DMS114 treated with DMSO at 0.1 percent for 48 hours (cell line): ENCODE results near the gene SPPL2B.
A peak's percentile ranks its signal among the peaks of the same experiment; 100 is the strongest.

Experiments used
- DNase-seq: peaks from one replicate; lab custom pipeline; 2025; ENCODE audit not compliant: unreplicated experiment; lab: John Stamatoyannopoulos, UW

The SPPL2B gene

DNA sequence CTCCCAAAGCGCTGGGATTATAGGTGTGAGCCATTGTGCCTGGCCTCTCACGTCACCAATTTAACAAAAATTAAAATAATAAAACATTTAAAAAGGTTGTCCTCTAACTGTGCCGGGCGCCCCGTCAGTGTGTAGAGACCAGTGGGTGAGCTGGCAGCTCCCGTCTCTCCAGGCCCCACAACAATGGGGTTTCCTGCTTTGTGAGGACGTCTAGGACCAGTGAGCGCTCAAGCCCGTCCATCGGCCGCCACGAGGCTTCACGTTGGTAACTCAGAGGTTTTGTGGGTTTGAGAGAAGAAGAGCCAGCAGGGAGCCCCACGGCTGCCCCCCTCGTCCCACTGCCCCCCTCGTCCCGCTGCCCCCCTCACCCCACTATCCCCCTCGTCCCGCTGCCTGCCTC is 4.8 kb upstream of the SPPL2B start:
- no peak for DNase-seq

DNA sequence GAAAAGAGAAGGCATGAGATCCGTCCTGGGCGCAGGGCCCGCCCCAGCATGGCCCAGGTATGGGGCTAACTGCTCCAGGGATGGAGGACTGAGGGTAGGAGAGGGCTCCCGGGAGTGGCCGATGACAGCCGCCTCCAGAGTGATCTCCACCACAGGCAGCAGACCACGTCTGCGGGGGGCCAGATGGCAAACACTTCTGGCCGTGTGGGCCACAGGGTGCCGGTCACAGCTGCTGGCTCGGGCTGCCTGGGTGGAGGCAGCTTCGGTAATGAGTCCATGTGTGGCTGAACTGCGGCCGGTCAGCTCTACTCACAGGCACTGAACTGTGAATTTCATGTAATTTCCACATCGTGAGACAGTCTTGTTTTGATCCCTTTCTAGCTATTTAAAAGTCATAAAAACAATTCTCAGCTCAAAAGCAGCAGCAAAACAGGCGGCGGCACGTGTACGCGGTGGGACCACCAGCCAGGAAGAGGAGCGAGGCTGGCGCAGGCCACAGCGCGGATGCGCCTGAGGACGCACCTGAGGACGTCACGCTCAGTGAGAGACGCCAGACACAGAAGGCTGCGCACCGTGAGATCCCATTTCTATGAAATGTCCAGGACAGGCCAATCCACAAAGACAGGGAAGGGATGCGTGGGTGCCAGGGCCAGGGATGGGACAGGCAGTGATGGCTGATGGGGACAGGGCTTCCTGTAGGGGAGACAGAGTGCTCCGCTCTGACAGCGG is 4.1 kb upstream of the SPPL2B start:
- DNase-seq: no peak

DNA sequence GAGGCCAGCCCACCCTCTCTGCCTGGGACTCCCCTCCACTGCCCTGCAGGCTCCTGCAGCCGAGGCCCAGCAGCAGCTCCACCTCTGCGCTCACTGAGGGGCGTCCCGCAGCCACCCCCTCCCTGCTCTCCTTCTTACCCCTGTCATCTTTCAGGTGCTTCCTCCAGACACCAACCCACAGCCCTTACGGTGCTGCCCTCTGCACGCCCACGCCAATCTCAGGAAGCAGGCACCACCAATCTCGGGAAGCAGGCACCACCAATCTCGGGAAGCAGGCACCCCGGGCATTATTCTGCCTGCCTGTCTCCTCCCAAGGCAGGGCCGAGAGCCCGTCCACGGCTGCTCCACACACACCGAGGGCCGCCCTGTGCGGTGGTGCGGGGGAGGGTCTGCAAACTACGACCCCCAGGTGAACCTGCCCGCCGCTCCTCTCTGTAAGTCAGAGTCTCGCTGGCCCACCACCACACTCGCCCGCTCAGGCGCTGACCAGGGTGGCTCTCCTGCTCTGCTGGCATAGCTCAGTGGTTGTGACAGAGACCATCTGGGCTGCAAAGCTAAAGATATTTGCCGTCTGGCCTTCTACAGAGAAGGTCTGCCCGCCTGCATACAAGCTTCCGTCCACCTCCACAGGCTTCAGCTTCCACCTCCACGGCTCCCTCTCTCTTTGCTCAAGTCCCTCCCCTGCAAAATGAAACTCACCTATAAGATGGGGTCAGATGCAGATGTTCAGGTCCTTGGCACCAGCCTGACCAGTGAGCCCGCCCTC is 3.0 kb upstream of the SPPL2B start:
- no peak for DNase-seq

DNA sequence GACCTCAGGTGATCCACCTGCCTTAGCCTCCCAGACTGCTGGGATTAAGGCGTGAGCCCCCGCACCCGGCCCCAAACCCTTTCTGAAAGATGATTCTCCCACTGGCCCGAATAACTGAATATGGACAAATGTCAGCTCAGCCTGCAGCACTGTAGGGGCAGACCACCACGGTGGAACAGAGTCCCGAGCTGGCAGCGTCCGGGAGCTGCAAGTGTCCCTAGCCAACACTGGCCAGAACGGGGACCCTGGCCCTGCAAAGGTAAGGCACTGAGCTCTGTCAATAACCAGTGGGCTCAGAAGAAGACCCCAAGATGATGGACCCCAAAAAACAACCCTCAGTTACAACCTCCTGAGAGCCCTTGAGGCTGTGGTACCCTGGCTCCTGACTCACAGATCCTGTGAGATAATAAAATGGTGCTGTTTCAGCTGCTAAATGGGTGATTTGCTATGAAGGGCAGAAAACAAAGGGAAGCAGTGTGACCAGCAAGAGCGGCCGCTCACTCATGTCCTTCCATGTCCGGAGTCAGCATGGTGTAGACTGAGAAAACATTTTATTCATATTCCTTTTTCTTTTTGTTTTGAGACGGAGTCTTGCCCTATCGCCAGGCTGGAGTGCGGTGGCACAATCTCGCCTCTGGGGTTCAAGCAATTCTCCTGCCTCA is 1.7 kb upstream of the SPPL2B start:
- DNase-seq: no peak

DNA sequence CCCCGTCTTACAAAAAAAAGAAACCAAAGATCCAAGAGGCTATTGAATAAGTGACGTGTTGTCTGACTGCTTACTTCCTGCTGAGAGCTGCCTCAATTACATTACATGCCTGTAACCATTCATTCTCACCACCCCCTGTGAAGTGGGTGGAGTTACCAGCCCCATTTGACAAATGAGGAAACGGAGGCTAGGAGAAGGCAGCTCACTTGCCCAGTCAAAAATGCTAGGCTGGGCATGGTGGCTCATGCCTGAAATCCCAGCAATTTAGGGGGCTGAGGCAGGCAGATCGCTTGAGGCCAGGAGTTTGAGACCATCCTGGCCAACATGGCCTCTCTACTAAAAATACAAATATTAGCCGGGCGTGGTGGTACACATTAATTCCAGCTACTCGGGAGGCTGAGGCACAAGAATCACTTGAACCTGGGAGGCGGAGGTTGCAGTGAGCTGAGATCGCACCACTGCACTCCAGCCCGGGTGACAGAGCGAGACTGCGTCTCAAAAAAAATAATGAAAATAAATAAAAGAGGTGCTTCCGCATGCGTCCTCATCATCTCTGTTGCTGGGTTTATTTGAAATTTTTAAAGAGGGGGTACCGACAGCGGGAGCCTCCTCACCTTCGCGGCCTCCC is 597 bp upstream of the SPPL2B start:
- DNase-seq: peak; percentile 6

DNA sequence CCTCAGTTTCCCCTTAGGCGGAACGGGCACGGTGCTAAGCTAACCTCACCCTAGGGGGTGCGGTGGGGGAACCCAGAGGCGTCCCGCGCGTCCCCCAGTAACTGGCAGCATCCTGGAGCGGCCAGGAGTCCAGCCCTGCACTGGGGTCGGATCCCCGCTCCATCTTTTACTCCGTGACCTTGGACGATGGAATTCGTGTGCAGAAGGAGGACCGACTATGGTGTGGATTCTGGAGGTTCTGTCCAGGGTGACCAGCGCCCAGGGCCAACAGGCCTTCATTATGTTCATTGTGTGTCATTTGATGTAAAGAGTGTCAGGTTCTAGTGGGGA is 630 bp downstream of the SPPL2B start:
- DNase-seq: no peak

DNA sequence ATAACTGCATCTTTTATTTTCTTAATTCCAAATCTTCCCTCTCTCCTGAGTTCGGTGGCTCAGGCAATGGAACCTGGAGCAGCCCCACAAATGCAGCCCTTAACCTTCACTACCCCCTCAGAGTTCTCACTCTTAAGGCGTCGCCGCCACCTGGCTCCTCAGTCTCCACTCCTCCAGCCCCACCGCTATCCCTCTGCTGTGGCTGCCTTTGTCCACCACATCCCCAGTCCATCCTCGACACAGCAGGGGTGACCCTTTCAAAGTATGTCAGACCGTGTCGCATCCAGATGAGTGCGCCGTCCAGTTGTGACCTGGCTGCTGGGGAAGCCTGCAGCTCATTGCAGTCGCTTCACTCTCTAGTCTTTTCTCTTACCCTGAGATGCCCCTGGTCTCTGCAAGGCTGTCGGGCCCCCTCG is 1.0 kb downstream of the SPPL2B start:
- DNase-seq: no peak

DNA sequence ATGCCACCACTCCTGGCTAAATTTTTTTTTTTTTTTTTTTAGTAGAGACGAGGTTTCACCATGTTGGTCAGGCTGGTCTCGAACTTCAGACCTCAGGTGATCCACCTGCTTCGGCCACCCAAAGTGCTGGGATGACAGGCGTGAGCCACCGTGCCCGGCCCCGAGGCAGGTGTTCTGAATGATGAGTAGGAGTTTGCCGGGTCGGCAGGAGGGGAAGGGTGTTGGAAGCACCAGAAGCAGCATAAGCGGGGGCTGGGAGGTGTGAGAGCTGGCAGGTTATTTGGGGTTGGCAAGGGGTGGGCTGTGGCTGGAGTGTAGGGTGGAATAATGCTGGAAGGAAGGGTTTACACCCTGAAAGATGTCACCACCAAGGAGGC is 1.8 kb downstream of the SPPL2B start:
- DNase-seq: no peak

DNA sequence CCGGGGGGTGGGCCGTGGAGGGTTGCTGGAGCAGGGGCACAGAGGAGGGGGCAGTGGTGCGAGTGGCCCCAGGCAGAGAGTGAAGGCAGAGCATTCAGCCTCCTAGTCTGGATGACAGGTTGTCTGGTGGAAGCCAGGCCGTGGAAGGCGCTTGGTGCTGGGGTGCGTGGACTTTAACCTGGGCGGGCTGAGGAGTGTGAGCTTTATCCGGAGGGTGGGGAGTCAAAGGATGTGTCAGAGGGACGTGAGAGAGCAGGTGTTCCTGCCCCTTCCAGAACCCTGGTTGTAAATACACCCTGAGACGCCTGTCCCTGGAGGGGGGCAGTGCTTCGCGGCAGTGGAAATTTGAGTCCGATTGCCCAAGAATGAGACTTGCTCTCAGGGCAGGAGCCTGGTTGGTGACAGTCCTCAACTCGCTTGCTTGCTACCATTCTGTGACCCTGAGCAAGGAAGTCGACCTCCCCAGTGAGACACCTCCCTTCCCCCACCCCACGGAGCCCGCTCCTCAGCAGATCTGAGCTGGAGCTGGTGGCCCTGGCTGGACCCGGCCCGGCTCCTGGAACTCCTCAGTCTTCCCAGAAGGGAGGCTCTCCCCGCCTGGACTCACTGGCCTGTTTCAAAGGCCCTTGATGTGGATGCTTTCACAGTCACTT is 2.3 kb downstream of the SPPL2B start:
- no peak for DNase-seq

DNA sequence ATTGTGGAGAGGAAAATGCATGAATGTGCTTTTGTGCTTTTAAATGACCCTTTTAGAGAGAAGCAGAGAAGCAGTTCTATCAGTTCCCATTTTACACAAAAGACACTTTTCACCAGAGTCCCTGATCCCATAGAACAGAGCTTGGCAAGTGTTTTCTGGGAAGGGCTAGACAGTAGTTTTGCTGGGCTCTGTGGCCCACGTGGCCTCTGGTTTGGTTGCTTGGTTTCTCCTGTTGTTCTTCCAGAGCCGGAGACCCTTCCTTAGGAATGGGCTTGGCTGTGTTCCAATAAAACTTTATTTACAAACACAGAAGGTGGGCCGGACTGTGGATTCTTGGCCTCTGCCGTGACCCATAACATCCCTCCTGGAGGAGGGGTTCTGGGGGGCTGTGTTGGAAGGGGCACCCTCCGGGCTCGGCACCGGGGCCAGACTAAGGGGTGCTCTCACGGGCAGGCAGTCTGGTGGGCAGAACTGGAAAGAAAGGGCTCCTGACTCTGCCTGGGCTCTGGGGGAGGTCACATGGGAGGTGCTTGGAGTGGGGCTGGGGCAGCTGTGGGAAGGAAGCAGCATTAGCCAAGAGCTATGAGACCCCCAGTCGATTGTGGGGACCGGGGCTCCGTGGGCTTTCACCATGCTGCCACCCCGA is 3.2 kb downstream of the SPPL2B start:
- DNase-seq: no peak

DNA sequence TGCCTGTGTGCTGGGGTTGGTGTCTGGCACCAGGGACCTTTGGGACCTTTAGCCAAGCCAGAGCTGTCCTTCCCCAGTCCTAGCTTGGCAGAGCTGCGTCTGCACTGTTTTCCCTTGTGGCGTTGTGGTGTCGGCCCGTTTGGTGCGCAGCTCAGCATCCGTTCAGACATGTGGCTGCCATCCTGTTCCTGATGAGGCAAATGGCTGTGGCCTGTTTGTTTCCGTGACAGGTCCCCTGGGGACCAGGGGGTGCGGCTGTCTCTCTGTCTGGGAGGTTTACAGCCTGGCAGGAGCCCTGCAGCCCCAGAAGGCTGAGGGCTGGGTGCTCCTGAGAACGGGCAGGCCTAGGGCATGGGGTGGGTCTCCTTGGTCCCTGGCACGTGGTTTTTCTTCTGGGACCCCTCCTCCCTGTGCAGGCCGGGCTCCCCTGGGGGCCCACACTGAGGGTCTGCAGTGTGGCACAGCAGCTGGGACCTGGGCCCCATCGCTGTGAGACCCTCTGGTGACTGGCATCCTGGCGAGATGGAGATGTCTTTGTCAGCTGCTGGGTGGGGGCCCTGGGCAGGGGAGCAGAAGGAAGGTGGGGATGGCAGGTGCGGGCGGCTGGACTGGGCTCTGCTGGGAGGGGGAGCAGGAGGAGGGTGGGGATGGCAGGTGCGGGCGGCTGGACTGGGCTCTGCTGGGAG is 4.0 kb downstream of the SPPL2B start:
- no peak for DNase-seq

DNA sequence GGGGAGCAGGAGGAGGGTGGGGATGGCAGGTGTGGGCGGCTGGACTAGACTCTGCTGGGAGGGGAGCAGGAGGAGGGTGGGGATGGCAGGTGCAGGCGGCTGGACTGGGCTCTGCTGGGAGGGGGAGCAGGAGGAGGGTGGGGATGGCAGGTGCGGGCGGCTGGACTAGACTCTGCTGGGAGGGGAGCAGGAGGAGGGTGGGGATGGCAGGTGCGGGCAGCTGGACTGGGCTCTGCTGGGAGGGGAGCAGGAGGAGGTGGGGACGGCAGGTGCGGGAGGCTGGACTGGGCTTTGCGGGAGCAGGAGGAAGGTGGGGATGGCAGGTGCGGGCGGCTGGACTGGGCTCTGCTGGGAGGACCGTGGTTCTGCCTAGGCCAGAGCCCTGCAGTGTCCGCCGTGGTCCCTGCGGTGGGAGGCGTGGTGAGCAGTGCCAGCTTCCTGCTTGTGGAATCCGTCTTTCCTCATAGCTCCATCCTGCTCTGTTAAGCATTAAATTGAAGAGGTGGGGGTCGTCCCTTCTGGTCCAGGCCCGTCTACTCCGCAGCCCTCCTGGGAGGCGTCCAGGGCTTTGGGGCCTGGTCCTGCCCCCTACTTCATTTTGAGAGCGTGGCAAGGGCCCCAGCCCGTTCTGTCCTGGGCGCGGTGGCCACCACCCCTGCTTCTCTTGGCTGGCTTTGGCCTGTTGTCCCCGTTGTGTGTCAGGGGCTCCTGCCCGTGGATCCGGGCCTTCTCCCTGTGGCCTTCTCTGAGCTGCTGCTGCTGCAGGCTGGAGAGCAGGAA is 4.7 kb downstream of the SPPL2B start:
- DNase-seq: no peak

DNA sequence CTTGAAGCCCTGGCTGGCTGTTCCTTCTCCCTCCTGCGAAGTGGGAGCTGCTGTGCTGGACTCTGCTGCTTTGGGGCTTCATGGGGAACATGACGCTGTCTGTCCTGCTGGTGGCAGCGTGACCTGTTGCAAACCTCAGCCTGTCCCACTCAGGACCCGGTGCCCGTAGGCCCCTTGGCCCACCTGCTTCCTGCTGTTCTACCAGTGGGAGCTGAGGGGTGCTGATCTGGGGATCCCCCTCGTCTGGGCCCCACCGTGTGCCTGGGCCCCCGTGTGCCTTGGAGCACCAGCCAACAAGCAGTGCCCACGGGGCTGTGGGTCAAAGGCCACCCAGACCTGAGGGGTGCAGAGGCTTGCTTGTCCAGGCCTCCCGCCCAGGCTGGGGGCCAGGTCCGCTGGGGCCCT is 5.3 kb downstream of the SPPL2B start:
- DNase-seq: no peak

DNA sequence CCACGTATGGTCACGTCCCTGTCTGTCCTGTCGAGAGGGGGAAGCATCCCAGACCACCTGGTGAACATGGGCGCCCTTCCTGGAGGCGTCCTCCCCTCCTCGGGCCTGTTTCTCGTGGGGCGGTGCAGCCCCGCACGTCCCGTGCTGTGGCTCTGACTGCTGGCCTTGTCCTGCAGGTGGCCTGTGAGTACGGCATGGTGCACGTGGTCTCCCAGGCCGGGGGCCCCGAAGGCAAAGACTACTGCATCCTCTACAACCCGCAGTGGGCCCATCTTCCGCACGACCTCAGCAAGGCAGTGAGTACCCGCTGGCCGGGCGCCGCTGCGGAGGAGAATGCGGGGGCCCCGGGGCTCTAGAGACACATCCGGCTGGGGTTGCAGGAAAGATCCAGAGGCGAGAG is 5.9 kb downstream of the SPPL2B start:
- DNase-seq: no peak

DNA sequence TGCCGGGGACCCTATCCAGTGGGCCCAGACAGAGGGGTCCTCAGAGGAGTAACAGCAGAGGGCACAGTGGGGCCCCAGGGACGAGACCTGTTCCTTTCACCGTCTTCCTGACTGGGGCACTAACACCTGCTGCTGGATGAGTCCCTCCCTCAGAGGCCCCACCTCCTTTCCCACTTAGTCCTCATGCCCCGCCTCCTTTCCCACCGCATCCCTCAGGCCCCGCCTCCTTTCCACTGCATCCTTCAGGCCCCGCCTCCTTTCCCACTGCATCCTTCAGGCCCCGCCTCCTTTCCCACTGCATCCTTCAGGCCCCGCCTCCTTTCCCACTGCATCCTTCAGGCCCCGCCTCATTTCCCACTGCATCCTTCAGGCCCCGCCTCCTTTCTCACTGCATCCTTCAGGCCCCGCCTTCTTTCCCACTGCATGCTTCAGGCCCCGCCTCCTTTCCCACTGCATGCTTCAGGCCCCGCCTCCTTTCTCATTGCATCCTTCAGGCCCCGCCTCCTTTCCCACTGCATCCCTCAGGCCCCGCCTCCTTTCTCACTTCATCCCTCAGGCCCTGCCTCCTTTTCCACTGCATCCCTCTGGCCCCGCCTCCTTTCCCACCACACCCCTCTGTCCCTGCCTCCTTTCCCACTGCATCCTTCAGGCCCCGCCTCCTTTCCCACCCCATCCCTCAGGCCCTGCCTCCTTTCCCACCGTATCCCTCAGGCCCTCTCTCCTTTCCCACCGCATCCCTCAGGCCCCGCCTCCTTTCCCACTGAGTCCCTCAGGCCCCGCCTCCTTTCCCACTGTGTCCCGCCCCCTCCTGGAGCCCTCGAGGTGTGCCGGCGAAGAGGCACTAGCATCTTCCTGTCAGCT is 6.7 kb downstream of the SPPL2B start:
- no peak for DNase-seq

DNA sequence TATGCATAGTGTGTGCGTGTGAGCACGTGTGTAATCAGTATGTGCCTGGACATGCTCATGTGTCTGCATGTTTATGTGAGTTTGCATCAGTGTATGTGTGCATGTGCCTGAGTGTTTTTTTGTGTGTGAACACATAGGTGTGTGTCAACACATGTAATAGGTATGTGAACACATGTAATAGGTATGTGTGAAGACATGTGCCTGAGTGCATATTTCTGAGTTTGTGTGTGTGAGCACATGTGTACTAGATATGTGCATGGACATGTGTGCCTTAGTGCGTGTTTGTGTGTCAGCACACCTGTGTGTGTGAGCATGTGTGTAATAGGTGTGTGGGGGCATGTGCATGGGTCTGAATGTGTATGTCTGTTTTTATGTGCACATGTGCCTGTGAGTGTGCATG is 7.4 kb downstream of the SPPL2B start:
- no peak for DNase-seq

DNA sequence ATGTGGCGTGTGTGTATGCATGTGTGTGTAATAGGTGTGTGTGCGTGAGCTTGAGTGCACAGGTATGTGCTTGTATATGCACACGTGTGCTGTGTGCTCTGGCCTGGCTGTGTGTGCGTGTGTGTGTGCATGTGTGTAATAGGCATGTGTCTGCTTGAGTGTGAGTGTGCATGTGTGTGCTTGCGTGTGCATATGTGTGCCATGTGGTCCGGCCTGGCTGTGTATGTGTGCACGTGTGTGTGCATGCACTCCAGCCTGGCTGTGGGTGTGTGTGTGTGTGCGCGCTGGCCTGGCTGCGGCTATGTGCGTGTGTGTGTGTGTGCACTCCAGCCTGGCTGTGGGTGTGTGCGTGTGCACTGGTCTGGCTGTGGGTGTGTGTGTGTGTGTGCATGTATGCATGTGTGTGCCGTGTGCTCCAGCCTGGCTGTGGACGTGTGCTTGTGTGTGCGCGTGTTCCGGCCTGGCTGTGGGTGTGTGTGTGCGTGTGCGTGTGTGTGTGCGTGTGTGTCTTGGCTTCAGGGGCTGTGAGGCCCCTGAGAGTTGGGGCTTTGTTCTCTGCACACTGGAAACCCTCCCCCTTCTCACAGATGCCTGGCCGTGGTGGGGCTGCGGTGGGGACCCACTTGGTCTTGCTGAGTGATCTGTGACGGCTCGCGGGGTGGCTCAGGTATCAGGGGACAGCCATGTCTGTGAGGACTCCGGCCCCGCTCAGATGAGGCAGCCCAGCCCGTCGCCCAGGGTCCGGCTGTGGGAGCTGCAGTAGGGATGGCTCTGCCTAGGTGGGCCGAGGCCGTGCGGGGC is 8.2 kb downstream of the SPPL2B start:
- DNase-seq: no peak

DNA sequence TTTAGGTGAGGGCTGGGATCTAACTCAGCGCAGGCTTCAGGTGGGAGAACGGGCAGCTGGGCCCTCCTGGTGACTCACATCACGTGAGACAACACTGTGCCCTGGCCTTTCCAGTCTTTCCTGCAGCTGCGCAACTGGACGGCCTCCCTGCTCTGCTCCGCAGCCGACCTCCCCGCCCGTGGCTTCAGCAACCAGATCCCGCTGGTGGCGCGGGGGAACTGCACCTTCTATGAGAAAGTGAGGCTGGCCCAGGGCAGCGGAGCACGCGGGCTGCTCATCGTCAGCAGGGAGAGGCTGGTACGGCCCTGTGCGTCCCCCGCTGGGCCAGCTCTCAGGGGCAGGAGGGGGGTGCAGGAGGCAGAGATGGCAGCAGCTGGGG is 8.8 kb downstream of the SPPL2B start:
- no peak for DNase-seq
